GM18907 (cell line): ENCODE data around the gene PODXL.
"Not testable (repeated sequence)": the region's sequence is repeated elsewhere in the genome, so short reads cannot be mapped to it uniquely, and the experiment has no call there.

Experiments
- ATAC-seq: cut with Tn5 transposase; IDR thresholded peaks from one replicate; pipeline ENCODE4 v1.9.1; 2021; ENCODE audit warnings: mild to moderate bottlenecking, moderate library complexity; ENCODE audit not compliant: unreplicated experiment

Gene PODXL

DNA sequence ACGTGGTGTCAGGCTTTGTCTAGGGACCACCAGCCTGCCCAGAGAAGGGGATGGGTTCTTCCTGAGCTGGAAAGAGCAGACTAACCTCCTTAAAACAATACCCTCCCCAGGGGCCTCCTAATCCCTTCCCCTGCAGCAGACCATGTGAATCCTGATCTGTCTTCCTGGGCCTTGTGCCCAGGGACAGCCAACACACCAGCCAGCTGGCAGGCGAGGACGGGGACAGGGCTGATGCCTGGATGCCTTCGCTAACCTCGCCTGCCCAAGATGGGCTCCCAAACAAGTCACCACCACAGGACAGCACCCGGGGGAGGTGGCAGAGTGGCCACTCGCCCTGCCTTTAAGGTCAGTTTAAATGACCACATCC, 17.6 kb downstream of the PODXL start:
- ATAC-seq, result no peak

- ATAC-seq, result no peak
Measured at GRCh38 chr7:131538071-131538812, 18.2 kb downstream of the PODXL start.

DNA sequence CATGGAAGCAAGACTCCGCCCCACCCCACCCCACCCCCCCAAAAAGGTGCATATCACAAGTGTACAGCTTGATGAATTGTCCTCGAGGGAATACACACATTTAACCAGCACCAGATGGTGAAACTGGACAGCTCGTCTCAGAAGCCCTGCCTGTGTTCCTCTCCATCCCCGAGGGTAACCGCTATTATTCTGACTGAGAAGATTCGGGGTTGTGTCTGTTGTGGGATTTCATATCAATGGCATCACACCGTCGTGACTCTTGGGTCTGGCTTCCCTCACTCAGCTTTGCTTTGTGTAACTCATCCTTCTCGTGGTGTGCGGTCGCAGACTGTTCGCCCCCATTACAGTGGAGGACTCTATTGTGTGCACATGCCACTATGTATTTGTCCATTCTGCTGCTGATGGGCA, 18.9 kb downstream of the PODXL start:
- ATAC-seq, result no peak

DNA sequence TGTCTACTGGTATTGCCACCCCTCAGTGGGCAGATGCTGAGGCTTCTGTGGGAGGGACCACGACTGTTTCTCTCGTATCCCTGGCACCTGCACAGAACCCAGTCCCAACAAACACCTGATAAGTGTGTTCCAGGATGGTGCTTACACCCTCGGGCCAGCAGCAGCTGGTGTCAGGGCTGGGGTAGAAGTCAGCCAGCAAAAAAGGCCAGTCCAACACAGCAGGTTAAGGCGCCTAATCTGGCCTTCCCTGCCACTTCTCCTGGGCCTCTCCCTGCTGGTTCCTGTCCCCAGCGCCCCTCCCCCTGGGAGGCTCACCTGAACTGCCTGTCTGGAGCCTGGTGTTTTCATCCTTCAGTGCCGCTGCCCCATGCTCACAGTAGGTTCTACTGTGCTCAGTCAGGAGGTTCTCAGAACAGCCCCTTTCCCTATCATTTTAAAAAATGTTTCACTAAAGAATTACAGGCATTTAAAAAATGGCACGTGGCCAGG, 20.0 kb downstream of the PODXL start:
- no peak for ATAC-seq

DNA sequence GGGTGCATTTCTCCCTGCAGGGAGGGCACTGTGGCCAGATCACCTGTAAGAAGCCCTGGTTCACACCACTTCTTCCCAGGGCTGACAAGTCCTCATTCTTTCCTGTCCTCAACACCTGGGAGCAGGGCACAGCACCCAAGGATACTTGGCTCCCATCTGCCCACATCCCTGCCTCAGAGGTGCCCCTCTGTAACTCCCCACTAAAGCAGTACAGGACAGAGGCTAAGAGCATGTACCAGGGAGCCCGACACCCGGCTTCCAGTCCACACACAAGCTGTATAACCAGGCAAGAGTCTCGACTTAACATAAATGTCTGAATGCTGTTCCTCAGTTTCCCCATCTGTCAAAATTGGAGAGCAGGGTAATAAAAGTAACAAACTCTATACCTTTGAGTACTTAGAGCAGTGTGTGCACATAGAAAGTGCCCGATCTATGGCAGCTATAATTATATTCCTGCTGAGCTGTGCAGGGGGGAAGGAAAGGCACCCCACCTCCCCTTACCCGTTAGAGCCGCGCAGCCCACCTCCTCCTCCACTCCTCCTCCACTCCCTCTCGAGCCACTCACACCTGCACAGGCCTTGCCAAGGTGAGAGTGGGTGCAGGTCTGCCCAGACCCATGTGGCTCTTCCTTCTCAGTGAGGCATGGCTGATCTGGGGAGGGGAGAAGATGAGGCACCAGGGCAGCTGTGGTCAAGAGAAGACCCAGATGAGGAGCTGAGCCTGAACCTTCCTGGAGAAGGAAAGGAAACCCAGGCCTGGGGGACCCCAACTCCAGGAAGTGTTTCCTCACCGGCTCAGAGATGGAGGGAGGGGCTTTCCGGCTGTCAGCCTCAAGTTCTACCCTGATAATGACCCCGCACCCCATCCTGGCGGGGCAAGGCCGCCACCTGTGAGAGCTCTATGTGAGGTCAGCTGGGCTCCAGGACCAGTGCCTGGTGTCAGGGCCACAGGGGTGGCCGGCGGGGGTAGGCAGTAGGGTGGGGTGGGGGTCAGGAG, 22.6 kb downstream of the PODXL start:
- ATAC-seq, result no peak

GRCh38 chr7:131533151-131533559, 23.3 kb downstream of the PODXL start:
- ATAC-seq, result no peak

DNA sequence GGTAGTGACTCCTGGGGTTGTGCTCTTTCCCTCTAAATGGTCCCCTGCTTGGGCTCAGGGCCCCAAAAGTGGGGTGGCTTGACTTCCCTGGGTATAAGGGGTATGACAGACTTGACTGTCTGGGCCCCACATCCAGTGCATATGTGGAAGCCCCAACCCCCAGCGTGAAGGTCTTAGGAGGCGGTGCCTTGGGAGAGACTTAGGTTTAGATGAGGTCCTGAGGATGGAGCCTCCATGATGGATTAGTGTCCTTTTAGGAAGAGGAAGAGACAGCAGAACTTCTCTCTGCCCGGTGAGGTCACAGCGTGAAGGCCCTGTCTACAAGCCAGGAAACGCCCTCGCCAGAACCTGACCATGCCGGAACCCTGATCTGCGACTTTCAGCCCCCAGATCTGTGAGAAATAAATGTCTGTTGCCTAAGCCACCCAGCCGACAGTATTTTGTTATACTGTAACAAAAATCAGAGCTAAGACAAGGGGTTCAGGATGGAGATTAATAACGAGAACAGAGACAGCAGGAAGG, 23.8 kb downstream of the PODXL start:
- ATAC-seq, result no peak

DNA sequence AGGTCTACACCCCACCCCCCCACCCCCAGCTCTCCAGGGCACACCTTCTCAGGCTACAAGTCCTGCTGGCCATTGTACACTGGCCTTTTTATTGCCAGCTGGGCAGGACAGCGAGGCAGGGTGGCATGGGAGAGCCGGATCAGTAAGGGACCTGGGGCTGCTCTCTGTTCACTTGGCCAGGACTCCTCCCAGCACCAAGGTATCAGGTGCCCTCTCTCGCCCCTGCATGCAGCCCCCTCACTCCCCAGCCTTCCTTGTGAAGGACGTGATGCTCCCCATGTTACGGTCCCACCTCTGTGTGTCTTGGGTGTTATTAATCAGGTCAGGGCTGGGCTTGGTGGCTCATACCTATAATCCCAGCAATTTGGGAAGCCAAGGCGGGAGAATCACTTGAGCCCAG, 26.3 kb downstream of the PODXL start:
- ATAC-seq, result no peak

- ATAC-seq, result no peak
Measured at GRCh38 chr7:131529617-131530016, 26.8 kb downstream of the PODXL start.

DNA sequence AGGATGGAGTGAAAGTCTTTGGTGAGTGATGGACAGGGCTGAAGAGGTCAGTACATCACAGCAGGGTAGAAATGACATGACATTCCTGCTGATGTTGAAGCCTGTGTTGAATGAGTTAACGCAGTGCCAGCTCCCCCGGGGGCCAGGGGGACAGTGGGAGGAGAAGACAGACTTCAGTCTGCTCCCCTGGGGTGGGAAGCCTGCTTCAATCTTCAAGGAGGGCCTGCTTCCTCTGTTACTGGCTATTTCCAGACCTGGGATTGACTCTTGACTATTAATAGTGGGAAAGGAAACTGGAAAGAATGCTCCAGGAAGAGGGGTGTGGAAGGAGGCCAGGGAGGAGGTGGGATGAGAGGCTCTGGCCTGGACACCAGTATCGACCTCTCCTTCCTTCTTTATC, 27.2 kb downstream of the PODXL start:
- ATAC-seq, result no peak

DNA sequence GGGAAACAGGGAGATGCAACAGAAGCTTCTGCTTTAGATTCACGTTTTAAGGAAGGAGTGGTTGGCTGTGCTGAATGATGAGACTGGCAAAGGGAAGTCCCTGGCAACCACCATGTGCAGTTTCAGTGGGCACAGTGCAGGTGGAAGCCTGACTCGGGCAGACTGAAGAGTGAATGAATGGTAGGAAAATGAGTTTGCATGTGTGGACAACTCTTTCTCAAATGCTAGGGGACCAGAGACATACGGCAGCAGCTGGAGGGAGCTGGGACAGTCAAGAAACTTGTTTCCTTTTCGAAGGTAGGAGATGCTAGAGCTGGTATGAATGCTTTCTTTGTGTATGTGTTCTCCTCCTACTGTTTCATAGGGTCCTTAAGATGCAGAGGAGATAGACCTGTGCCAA, 29.0 kb downstream of the PODXL start:
- peak; percentile 88 for ATAC-seq

DNA sequence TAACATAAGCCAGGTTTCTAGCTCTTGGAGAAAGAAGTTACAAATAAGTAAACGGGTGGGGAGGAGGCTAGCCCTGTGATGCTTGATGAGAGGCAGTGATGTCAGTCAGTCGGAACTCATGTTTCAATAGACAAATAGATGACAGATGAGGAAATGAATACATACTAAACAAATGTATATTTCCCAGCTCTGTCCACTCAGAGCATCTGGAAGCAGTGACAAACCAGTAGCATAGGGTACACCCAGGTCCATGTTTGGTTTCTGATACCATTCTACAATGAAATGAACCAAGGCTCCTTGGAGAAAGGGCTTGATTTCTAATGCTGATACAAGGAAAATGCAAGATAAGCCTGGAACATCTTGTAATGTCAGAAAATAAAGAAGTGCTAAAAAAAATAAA, 30.6 kb downstream of the PODXL start:
- no peak for ATAC-seq

DNA sequence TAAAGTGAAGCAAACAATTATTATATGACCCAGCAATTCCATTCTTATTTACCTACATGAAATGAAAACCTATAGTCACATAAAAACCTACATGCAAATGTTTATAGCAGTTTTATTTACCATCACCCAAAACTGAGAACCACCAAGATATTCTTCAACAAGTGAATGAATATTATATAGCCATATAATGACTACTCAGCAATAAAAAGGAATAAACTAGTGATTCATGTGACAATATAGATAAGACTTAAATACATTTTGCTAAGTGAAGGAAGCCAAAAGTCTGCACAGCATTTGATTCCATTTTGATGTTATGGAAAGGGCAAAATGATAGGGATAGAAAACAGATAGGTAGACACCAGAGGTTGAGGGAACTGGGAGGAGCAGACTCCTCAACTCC, 31.7 kb downstream of the PODXL start:
- ATAC-seq, result no peak

DNA sequence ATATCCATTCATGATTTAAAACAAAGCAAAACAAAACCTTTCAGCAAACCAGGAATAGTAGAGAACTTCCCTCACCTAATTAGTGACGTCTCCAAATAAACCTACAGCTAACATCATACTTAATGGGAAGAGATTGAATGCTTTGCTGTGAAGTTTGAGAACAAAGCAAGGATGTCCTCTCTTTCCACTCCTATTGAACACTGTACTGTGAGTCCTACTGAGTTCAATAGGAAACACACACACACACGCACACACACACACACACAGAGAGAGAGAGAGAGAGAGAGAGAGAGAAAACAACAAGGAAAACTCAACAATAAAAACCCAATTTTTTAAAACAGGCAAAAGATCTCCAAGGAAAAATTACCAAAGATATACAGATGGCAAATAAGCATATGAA, 32.3 kb downstream of the PODXL start:
- no peak for ATAC-seq

DNA sequence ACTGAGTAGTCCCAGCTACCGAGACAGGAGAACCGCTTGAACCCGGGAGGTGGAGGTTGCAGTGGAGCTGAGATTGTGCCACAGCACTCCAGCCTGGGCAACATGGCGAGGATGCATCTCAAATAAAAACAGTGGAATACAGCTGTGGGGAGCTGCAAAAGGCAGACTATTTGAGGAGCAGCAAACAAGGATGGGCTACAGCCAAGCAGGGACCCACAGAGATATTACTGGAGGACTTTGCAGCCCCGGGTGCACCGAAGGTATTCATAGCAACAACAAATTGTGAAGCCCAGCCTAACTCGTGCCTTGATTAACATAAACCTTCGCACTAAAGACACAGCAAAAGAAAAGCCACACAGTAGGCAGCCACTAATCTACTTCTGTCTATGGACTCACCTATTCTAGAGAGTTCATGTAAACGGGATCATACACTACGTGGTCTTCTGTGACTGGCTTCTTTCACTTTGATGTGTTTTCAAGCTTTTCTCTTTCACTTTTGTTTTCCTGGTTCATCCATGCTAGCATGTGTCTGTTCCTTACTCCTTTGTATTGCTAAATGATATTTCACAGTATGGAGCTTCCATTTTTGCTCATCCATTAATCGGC, 34.0 kb downstream of the PODXL start:
- ATAC-seq, result no peak

- ATAC-seq, result no peak
Measured at GRCh38 chr7:131521651-131522163, 34.7 kb downstream of the PODXL start.

- no peak for ATAC-seq
Measured at GRCh38 chr7:131518626-131519025, 37.8 kb downstream of the PODXL start.

- ATAC-seq, result no peak
Measured at GRCh38 chr7:131517218-131517923, 39.1 kb downstream of the PODXL start.

DNA sequence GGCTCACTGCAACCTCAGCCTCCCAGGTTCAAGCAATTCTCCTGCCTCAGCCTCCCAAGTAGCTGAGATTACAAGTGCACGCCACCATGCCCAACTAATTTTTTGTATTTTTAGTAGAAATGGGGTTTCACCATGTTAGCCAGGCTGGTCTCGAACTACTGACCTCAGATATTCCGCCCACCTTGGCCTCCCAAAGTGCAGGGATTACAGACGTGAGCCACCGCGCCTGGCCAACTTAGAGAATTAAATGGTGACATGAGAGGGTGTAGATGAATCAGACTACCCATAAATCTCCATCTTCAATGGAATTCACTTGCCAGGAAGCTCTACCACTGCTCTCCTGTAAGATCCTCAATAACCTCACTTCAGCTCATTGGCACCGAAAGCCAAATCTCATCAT, 41.0 kb downstream of the PODXL start:
- ATAC-seq, result not testable (repeated sequence)
